SU-DHL-6 (cell line): ENCODE results near the gene VAT1L.

Source experiments
- EZH2phosphoT487 ChIP-seq: fragments of 200-600 bp; sonication (generic), shearing (Covaris generic); conservative IDR thresholded peaks from 2 replicates; pipeline ENCODE4 v1.6.1; 2018; ENCODE audit warnings: mild to moderate bottlenecking, antibody characterized with exemption, low read length, moderate library complexity, mixed read lengths
- TF ChIP-seq, protein P1 (sequence below): fragments of 200-600 bp; sonication (generic); IDR thresholded peaks from one replicate; pipeline ENCODE4 v1.5.1; 2017; ENCODE audit warnings: antibody characterized with exemption, mild to moderate bottlenecking, low read length, moderate library complexity; ENCODE audit not compliant: insufficient read depth, poor library complexity, severe bottlenecking

DNA sequence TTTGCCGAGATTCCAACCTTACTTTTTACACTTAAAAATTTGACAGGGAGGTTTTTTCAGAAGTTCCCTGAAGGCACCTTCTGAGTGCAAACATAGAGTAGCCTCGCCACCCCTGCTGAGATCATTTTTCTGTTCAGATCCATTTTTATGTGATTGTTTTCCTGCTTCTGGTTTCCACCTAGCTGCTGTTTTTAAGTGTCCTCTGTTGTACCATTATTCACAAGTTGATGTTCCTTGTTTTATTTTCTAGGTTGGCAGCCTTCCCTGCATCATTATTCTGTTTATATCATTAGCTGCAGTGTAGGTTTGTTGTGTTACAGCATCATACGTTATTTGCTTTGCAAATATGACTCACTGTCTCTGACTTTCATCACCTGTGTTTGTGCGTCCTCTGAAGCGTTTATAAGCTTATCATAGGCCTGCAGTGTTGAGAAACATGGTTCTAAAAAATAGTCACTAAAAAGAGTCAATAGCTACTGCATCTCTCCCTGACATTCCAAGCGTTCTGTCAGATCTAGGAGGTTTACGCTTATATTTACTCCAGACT is 117.1 kb downstream of the VAT1L start:
- TF ChIP-seq, protein P1, sequence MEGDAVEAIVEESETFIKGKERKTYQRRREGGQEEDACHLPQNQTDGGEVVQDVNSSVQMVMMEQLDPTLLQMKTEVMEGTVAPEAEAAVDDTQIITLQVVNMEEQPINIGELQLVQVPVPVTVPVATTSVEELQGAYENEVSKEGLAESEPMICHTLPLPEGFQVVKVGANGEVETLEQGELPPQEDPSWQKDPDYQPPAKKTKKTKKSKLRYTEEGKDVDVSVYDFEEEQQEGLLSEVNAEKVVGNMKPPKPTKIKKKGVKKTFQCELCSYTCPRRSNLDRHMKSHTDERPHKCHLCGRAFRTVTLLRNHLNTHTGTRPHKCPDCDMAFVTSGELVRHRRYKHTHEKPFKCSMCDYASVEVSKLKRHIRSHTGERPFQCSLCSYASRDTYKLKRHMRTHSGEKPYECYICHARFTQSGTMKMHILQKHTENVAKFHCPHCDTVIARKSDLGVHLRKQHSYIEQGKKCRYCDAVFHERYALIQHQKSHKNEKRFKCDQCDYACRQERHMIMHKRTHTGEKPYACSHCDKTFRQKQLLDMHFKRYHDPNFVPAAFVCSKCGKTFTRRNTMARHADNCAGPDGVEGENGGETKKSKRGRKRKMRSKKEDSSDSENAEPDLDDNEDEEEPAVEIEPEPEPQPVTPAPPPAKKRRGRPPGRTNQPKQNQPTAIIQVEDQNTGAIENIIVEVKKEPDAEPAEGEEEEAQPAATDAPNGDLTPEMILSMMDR = no peak
- TF ChIP-seq EZH2phosphoT487 = no peak
